ENCODE results near the gene RAPGEF2. TPM values are rescaled to one million over a fixed set of nuclear protein-coding genes. Genes with fewer than 3 reads are reported as not detected.
"Not testable (repeated sequence)": the region's sequence is repeated elsewhere in the genome, so short reads cannot be mapped to it uniquely, and the experiment has no call there.

Gene RAPGEF2
- total and polyA plus RNA-seq, 4 donors, result 44.4 to 116 (median 66.0) TPM

DNA sequence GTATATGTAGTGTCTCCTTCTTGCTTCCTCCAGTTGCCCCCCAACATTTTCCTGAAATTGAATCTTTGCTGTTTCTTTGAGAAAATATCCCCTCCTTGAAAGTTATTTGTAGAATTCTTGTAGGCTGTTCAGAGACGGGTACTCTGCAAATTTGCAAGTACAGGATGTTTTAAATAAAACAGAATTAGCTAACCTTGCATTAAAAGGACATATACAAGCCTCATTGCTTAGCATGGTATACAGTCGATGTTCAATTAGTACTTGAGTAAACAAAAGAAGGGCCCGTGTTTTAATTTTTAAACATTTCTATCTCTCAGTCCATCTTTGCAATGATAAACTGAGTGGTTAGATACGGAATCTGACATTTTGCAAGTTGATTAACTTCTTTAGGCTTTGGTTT, 50.8 kb downstream of the RAPGEF2 start:
- H3K9me3 ChIP-seq (ENCODE audit: control insufficient read depth, insufficient read depth, low read length), result no peaks in the 10 kb centered on the region
- no peak overlapping the region for H3K27ac ChIP-seq (ENCODE audit: low read depth, low read length)
- DNase-seq (ENCODE audit: low read depth in 4 of 6, low spot score in 6 of 6), result no peak
- H3K36me3 ChIP-seq (ENCODE audit: control insufficient read depth, insufficient read depth, low read length), result no peaks in the 10 kb centered on the region
- no peak overlapping the region for H3K4me3 ChIP-seq (ENCODE audit: low read depth, low read length)
- WGBS (ENCODE audit: insufficient coverage), result no CpG with 5 or more reads among the region's 4 CpGs
- no peaks in the 10 kb centered on the region for H3K27me3 ChIP-seq (ENCODE audit: control insufficient read depth, insufficient read depth, low read length)
- no peaks in the 10 kb centered on the region for H3K4me1 ChIP-seq (ENCODE audit: control insufficient read depth, insufficient read depth, low read length)

DNA sequence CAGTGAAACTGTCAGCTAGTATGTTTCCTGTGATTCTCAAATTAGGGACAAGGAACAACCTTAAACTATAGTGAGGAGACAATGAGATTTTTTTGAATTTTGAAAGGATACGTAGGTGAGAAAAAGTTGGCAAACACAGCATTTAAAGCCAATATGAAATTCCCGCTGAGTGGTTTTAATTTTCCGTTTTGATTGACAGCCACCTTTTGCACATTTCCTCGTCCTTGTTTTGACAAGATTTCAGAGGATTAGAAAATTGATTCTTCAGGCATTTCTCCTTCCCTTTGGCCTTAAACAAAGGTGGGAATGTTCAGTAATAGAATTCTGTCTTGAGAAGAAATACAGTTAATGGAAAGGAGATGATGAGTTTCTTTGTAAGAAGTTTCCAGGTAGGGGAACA, 52.2 kb downstream of the RAPGEF2 start:
- no CpG with 5 or more reads among the region's 4 CpGs for WGBS (ENCODE audit: insufficient coverage)
- Histone ChIP-seq H3K4me1 (ENCODE audit: control insufficient read depth, insufficient read depth, low read length) (no peaks in the 10 kb centered on the region), H3K9me3 (ENCODE audit: control insufficient read depth, insufficient read depth, low read length) (no peaks in the 10 kb centered on the region), H3K27me3 (ENCODE audit: control insufficient read depth, insufficient read depth, low read length) (no peaks in the 10 kb centered on the region), H3K4me3 (ENCODE audit: low read depth, low read length) (no peak overlapping the region), H3K36me3 (ENCODE audit: control insufficient read depth, insufficient read depth, low read length) (no peaks in the 10 kb centered on the region), H3K27ac (ENCODE audit: low read depth, low read length) (no peak overlapping the region)
- no peak for DNase-seq (ENCODE audit: low read depth in 4 of 6, low spot score in 6 of 6)

DNA sequence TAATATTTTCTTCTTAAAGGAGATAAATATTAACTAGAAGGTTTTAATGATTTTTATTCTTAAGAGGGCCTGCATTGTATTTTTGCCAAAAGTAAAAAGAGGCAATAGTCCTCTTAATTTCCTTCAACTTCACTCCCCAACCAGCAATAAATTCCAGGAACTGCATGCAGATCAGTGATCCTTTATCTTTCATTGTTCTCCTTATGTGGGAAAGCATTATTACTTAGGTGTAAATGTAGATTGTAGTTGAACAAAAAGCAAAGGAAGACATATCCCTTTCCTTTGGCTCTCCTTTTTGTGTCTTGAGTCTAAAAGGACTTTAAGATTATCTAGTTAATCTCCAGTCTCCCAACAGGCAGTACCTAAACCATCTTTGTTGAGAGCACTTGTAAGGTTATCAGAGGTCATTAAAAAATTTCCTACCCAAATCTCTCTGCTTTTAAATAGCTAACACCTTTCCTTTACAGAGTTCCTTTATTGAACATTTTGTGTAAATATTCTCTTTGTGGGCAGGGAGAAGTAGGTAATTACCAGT, 55.3 kb downstream of the RAPGEF2 start:
- Histone ChIP-seq H3K9me3 (ENCODE audit: control insufficient read depth, insufficient read depth, low read length) (no peaks in the 10 kb centered on the region), H3K36me3 (ENCODE audit: control insufficient read depth, insufficient read depth, low read length) (no peaks in the 10 kb centered on the region), H3K27me3 (ENCODE audit: control insufficient read depth, insufficient read depth, low read length) (no peaks in the 10 kb centered on the region), H3K4me1 (ENCODE audit: control insufficient read depth, insufficient read depth, low read length) (no peaks in the 10 kb centered on the region), H3K4me3 (ENCODE audit: low read depth, low read length) (no peak overlapping the region), H3K27ac (ENCODE audit: low read depth, low read length) (no peak overlapping the region)
- no peak for DNase-seq (ENCODE audit: low read depth in 4 of 6, low spot score in 6 of 6)

DNA sequence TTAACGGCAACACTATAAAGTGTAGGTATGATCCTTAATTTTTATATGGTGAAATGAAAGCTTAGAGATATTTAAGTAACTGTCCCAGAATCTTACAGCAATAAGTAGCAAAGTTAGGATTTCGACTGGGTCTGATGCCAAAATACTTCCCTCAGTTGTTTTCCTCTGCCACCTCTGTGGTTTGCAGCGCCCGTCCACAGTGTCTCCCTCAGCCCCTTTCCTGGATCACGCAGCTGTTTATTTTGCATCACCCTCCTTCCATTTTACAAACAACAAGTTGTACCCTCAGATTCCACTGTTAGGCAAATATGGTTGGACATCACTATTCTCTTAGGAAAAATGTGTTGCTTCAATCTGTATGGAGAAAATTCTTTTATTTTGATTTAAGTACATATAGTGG, 56.1 kb downstream of the RAPGEF2 start:
- no peak overlapping the region for H3K4me3 ChIP-seq (ENCODE audit: low read depth, low read length)
- no peaks in the 10 kb centered on the region for H3K4me1 ChIP-seq (ENCODE audit: control insufficient read depth, insufficient read depth, low read length)
- H3K9me3 ChIP-seq (ENCODE audit: control insufficient read depth, insufficient read depth, low read length), result no peaks in the 10 kb centered on the region
- no peak for DNase-seq (ENCODE audit: low read depth in 4 of 6, low spot score in 6 of 6)
- WGBS (ENCODE audit: insufficient coverage), result 67% methylated on average over 3 of the region's 5 CpGs
- H3K27me3 ChIP-seq (ENCODE audit: control insufficient read depth, insufficient read depth, low read length), result no peaks in the 10 kb centered on the region
- no peaks in the 10 kb centered on the region for H3K36me3 ChIP-seq (ENCODE audit: control insufficient read depth, insufficient read depth, low read length)
- H3K27ac ChIP-seq (ENCODE audit: low read depth, low read length), result no peak overlapping the region

DNA sequence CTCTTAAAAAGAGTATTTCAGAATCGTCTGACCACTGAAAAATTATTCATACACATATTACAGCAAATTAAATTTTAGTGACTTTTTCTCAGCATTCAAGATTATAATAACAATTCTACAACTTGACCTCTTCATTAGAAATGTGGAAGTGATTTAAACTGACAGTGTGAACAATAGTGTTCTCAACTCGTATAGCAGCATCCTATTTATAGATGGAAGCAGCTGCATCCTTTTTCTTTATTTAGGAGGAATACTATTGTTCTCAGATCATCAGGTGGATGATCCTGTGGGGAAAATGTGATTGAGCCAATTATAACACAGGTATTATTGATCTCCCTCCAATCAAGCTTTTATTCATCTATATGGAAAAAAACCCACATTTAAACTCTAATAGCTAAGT, 56.7 kb downstream of the RAPGEF2 start:
- WGBS (ENCODE audit: insufficient coverage), result no CpG with 5 or more reads among the region's 2 CpGs
- no peak for DNase-seq (ENCODE audit: low read depth in 4 of 6, low spot score in 6 of 6)
- H3K27me3 ChIP-seq (ENCODE audit: control insufficient read depth, insufficient read depth, low read length), result no peaks in the 10 kb centered on the region
- H3K4me3 ChIP-seq (ENCODE audit: low read depth, low read length), result no peak overlapping the region
- no peaks in the 10 kb centered on the region for H3K9me3 ChIP-seq (ENCODE audit: control insufficient read depth, insufficient read depth, low read length)
- no peak overlapping the region for H3K27ac ChIP-seq (ENCODE audit: low read depth, low read length)
- no peaks in the 10 kb centered on the region for H3K4me1 ChIP-seq (ENCODE audit: control insufficient read depth, insufficient read depth, low read length)
- H3K36me3 ChIP-seq (ENCODE audit: control insufficient read depth, insufficient read depth, low read length), result no peaks in the 10 kb centered on the region

DNA sequence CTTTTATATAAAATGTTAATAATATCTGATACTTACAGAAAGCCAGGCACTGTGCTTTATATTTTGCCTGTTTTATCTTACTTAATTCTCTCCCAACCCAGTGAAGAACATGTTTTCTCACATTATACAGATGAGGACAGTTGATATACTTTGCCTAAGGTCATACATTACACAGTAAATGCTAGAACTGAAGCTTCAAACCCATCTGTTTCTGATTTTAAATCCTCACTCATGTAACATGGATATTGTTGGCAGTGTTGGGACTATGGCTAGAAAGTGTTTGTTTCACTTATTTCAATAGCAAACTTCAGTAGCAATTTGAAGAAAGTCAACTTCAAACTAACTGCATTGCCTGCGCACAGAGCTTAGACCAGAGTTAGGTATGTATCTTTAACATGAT, 57.4 kb downstream of the RAPGEF2 start:
- H3K27me3 ChIP-seq (ENCODE audit: control insufficient read depth, insufficient read depth, low read length), result no peaks in the 10 kb centered on the region
- DNase-seq (ENCODE audit: low read depth in 4 of 6, low spot score in 6 of 6), result no peak
- no peak overlapping the region for H3K4me3 ChIP-seq (ENCODE audit: low read depth, low read length)
- H3K4me1 ChIP-seq (ENCODE audit: control insufficient read depth, insufficient read depth, low read length), result no peaks in the 10 kb centered on the region
- no CpG with 5 or more reads among the region's 1 CpG for WGBS (ENCODE audit: insufficient coverage)
- no peak overlapping the region for H3K27ac ChIP-seq (ENCODE audit: low read depth, low read length)
- no peaks in the 10 kb centered on the region for H3K36me3 ChIP-seq (ENCODE audit: control insufficient read depth, insufficient read depth, low read length)
- no peaks in the 10 kb centered on the region for H3K9me3 ChIP-seq (ENCODE audit: control insufficient read depth, insufficient read depth, low read length)

DNA sequence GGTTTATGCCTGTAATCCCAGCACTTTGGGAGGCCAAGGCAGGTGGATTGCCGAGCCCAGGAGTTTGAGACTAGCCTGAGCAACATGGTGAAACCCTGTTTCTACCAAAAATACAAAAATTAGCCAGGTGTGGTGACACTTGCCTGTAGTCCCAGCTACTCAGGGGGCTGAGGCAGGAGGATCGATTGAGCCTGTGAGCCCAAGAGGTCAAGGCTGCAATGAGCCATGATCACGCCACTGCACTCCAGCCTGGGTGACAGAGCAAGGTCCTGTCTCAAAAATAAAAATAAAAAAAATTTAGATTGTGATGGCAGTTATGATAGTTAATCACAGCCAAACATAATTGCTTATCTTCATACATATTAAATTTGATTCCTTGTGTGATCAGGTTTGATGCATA, 58.6 kb downstream of the RAPGEF2 start:
- not testable (repeated sequence) for H3K27me3 ChIP-seq (ENCODE audit: control insufficient read depth, insufficient read depth, low read length); H3K36me3 ChIP-seq (ENCODE audit: control insufficient read depth, insufficient read depth, low read length); H3K27ac ChIP-seq (ENCODE audit: low read depth, low read length); H3K9me3 ChIP-seq (ENCODE audit: control insufficient read depth, insufficient read depth, low read length); H3K4me3 ChIP-seq (ENCODE audit: low read depth, low read length); DNase-seq (ENCODE audit: low read depth in 4 of 6, low spot score in 6 of 6); H3K4me1 ChIP-seq (ENCODE audit: control insufficient read depth, insufficient read depth, low read length)
- WGBS (ENCODE audit: insufficient coverage), result 95% methylated on average over 2 of the region's 3 CpGs

DNA sequence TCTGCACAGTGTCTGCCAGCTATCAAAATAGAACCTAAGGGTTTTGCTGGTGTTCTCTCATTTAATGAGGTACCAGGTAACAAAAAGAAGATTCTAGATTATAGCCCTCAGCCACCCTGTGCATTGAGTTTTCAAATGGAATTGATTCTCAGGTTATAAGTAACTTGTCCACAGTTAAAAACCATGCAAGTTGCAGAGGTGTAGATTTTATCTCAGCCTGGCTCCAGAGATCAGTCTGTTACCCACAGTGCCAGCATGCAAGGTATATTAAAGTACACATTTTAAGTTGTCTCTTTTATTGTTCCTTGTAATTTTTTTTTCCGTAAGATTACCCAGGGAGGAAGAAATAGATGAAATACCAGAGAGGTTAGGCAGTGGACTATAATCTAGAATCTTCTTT, 59.7 kb downstream of the RAPGEF2 start:
- no CpG with 5 or more reads among the region's 1 CpG for WGBS (ENCODE audit: insufficient coverage)
- no peaks in the 10 kb centered on the region for H3K36me3 ChIP-seq (ENCODE audit: control insufficient read depth, insufficient read depth, low read length)

DNA sequence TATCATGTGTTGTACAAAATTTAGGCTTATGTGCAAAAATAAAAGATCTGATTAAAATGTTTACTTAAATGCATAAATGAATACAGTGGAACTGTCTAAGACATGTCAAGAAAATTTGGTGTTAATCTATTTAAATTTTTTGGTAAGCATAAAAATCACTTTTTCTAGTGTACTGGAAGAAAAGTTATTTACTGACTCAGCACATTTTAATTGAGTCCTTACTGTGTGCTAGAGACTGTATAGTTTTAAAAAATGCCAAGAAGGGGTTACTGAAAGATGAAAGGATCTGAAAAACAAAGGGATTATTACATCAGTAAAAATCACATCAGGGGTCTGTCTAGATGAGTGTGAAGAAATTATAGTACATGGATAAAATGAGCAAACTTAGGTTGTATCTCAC, 60.6 kb downstream of the RAPGEF2 start:
- H3K4me3 ChIP-seq (ENCODE audit: low read depth, low read length), result no peak overlapping the region
- no peaks in the 10 kb centered on the region for H3K36me3 ChIP-seq (ENCODE audit: control insufficient read depth, insufficient read depth, low read length)
- H3K9me3 ChIP-seq (ENCODE audit: control insufficient read depth, insufficient read depth, low read length), result no peaks in the 10 kb centered on the region
- no peak for DNase-seq (ENCODE audit: low read depth in 4 of 6, low spot score in 6 of 6)
- no peaks in the 10 kb centered on the region for H3K27me3 ChIP-seq (ENCODE audit: control insufficient read depth, insufficient read depth, low read length)
- no peaks in the 10 kb centered on the region for H3K4me1 ChIP-seq (ENCODE audit: control insufficient read depth, insufficient read depth, low read length)
- H3K27ac ChIP-seq (ENCODE audit: low read depth, low read length), result no peak overlapping the region

More for the DNA sequence above, 59.7 kb downstream of the RAPGEF2 start:
- Histone ChIP-seq H3K27ac (ENCODE audit: low read depth, low read length) (no peak overlapping the region), H3K27me3 (ENCODE audit: control insufficient read depth, insufficient read depth, low read length) (no peaks in the 10 kb centered on the region), H3K4me3 (ENCODE audit: low read depth, low read length) (no peak overlapping the region), H3K4me1 (ENCODE audit: control insufficient read depth, insufficient read depth, low read length) (no peaks in the 10 kb centered on the region), H3K9me3 (ENCODE audit: control insufficient read depth, insufficient read depth, low read length) (no peaks in the 10 kb centered on the region)
- DNase-seq (ENCODE audit: low read depth in 4 of 6, low spot score in 6 of 6), result no peak

DNA sequence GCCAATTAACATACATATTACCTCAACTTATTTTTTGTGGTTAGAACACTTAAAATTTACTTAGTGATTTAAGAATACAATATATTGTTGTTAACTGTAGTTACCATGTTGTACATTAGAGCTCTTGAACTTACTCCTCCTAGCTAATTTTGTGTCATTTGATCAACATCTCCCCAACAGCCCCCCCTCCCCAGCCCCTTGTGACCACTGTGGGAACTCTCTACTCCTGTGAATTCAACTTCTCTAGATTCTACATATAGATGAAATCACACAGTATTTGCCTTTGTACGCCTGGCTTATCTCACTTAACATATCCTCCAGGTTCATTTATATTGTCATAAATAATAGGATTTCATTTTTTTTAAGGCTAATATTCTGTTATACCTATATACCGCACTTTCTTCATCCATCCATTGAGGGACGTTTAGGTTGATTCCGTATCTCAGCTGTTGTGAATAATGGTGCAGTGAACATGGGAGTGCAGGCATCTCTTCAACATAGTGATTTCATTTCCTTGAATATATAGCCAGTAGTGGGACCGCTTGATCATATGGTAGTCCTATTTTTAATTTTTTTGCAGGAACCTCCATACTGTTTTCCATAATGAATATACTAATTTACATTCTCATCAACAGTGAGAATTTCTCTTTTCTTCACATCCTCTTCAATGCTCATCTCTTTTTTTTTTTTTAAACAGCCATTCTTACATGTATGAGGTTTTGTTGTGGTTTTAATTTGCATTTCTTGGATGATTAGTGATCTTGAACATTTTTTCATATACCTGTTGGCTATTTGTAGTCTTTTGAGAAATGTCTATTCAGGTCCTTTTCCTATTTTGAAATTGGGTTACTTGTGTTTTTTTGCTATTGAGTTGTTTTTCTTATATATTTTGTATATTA, 66.8 kb downstream of the RAPGEF2 start:
- Histone ChIP-seq H3K36me3 (ENCODE audit: control insufficient read depth, insufficient read depth, low read length) (no peaks in the 10 kb centered on the region), H3K4me3 (ENCODE audit: low read depth, low read length) (no peak overlapping the region), H3K9me3 (ENCODE audit: control insufficient read depth, insufficient read depth, low read length) (no peaks in the 10 kb centered on the region), H3K4me1 (ENCODE audit: control insufficient read depth, insufficient read depth, low read length) (no peaks in the 10 kb centered on the region), H3K27me3 (ENCODE audit: control insufficient read depth, insufficient read depth, low read length) (no peaks in the 10 kb centered on the region), H3K27ac (ENCODE audit: low read depth, low read length) (no peak overlapping the region)
- WGBS (ENCODE audit: insufficient coverage), result no CpG with 5 or more reads among the region's 5 CpGs
- no peak for DNase-seq (ENCODE audit: low read depth in 4 of 6, low spot score in 6 of 6)
